Activated CD4-positive, alpha-beta T cell treated with anti-CD3 and anti-CD28 coated beads for 4 hours (primary cell): ENCODE measurements around the gene KREMEN2.

ENCODE experiments used
- DNase-seq, 2 donors: peaks; one replicate each; pipeline ENCODE4 v3.0.0-alpha.2; 2020

The KREMEN2 gene

GRCh38 chr16:2980227-2981176 lies 16.4 kb downstream of the KREMEN2 start, which contains the start of gene PKMYT1:
PKMYT1 (minus strand) TSS chr16:2980446; CDS start chr16:2979657, 789 bp downstream.
- DNase-seq = peak; percentile 93 to 94

- DNase-seq = no peak
Measured at GRCh38 chr16:2981177-2981898, 17.3 kb downstream of the KREMEN2 start.

- no peak for DNase-seq
Measured at GRCh38 chr16:2981899-2982250, 17.8 kb downstream of the KREMEN2 start.

GRCh38 chr16:2982402-2982801 lies 18.3 kb downstream of the KREMEN2 start:
- no peak for DNase-seq

GRCh38 chr16:2983706-2984136 lies 19.6 kb downstream of the KREMEN2 start:
- DNase-seq = peak; percentile 59 to 63

- DNase-seq = no peak
Measured at GRCh38 chr16:2985462-2985861, 21.4 kb downstream of the KREMEN2 start.

GRCh38 chr16:2985893-2986355 lies 21.8 kb downstream of the KREMEN2 start:
- no peak for DNase-seq

- no peak for DNase-seq
Measured at GRCh38 chr16:2986623-2987188, 22.6 kb downstream of the KREMEN2 start.

GRCh38 chr16:2987286-2987685 lies 23.2 kb downstream of the KREMEN2 start:
- no peak for DNase-seq

GRCh38 chr16:2987833-2988232 lies 23.8 kb downstream of the KREMEN2 start:
- DNase-seq = no peak

- DNase-seq = no peak
Measured at GRCh38 chr16:2988590-2989099, 24.6 kb downstream of the KREMEN2 start.

- no peak for DNase-seq
Measured at GRCh38 chr16:2990891-2991290, 26.8 kb downstream of the KREMEN2 start.

GRCh38 chr16:2991566-2992261 lies 27.6 kb downstream of the KREMEN2 start:
- no peak for DNase-seq

GRCh38 chr16:2992383-2993081 lies 28.5 kb downstream of the KREMEN2 start:
- no peak for DNase-seq

- no peak for DNase-seq
Measured at GRCh38 chr16:2996298-2996697, 32.2 kb downstream of the KREMEN2 start.

GRCh38 chr16:2999929-3000328 lies 35.9 kb downstream of the KREMEN2 start:
- no peak for DNase-seq

- no peak for DNase-seq
Measured at GRCh38 chr16:3000540-3000939, 36.5 kb downstream of the KREMEN2 start.

GRCh38 chr16:3001316-3001715 lies 37.2 kb downstream of the KREMEN2 start:
- DNase-seq = no peak

- peak; percentile 94 to 95 for DNase-seq
Measured at GRCh38 chr16:3003582-3004270, 39.7 kb downstream of the KREMEN2 start.

GRCh38 chr16:3004319-3004718 lies 40.2 kb downstream of the KREMEN2 start:
- no peak for DNase-seq

- DNase-seq = no peak
Measured at GRCh38 chr16:3004781-3005284, 40.8 kb downstream of the KREMEN2 start.
